Nephron progenitor cell (in vitro differentiated cells): Measurements from ENCODE around the gene SLC25A31.
A peak's percentile ranks its signal among the peaks of the same experiment; 100 is the strongest.

Experiments
- DNase-seq: peaks from one replicate; pipeline ENCODE4 v3.0.0; 2021
- H3K27ac Mint-ChIP-seq: 2 replicates; pipeline ENCODE4 v1.8.0; 2021; ENCODE audit warnings: mild to moderate bottlenecking, moderate library complexity, mixed read lengths
- H3K27me3 Mint-ChIP-seq: 2 replicates; pipeline ENCODE4 v1.8.0; 2021; ENCODE audit warnings: mild to moderate bottlenecking, low read depth, mixed read lengths; ENCODE audit not compliant: poor library complexity
- H3K36me3 Mint-ChIP-seq: 2 replicates; pipeline ENCODE4 v1.8.0; 2021; ENCODE audit warnings: low read depth, mixed read lengths
- H3K4me1 Mint-ChIP-seq: 2 replicates; pipeline ENCODE4 v1.8.0; 2021; ENCODE audit warnings: mixed read lengths
- H3K4me3 Mint-ChIP-seq: 2 replicates; pipeline ENCODE4 v1.8.0; 2021; ENCODE audit warnings: mild to moderate bottlenecking, moderate library complexity, mixed read lengths
- H3K9me3 Mint-ChIP-seq: 2 replicates; pipeline ENCODE4 v1.8.0; 2021; ENCODE audit warnings: mild to moderate bottlenecking, moderate library complexity, mixed read lengths
- CTCF ChIP-seq: fragments of 200-600 bp; sonication (generic); IDR thresholded peaks from 2 replicates; pipeline ENCODE4 v1.5.0; 2021; ENCODE audit warnings: antibody characterized with exemption

The SLC25A31 gene

GRCh38 chr4:127709456-127709855 is 20.7 kb upstream of the SLC25A31 start:
- Mint-ChIP-seq H3K36me3 (peaks cover 65% of the 10 kb centered on the region), H3K27me3 (no peaks in the 10 kb centered on the region), H3K27ac (peak overlapping the region; percentile 94), H3K4me3 (no peak overlapping the region), H3K4me1 (peaks cover 6% of the 10 kb centered on the region), H3K9me3 (no peaks in the 10 kb centered on the region)
- no peak for TF ChIP-seq CTCF
- no peak for DNase-seq

GRCh38 chr4:127731406-127731805 is 1.2 kb downstream of the SLC25A31 start:
- Mint-ChIP-seq H3K36me3 (no peaks in the 10 kb centered on the region), H3K4me1 (no peaks in the 10 kb centered on the region), H3K27ac (no peak overlapping the region), H3K9me3 (no peaks in the 10 kb centered on the region), H3K4me3 (no peak overlapping the region), H3K27me3 (no peaks in the 10 kb centered on the region)
- DNase-seq: no peak
- no peak for TF ChIP-seq CTCF

- no peaks in the 10 kb centered on the region for H3K36me3 Mint-ChIP-seq
- no peaks in the 10 kb centered on the region for H3K9me3 Mint-ChIP-seq
- no peaks in the 10 kb centered on the region for H3K4me1 Mint-ChIP-seq
- no peaks in the 10 kb centered on the region for H3K27me3 Mint-ChIP-seq
- no peak for DNase-seq
- TF ChIP-seq CTCF: peak; percentile 47
- no peak overlapping the region for H3K27ac Mint-ChIP-seq
- no peak overlapping the region for H3K4me3 Mint-ChIP-seq
Observed at GRCh38 chr4:127732623-127733328, 2.6 kb downstream of the SLC25A31 start.

GRCh38 chr4:127734976-127735375 is 4.8 kb downstream of the SLC25A31 start:
- no peak for DNase-seq
- Mint-ChIP-seq H3K27ac (no peak overlapping the region), H3K36me3 (no peaks in the 10 kb centered on the region), H3K9me3 (no peaks in the 10 kb centered on the region), H3K27me3 (no peaks in the 10 kb centered on the region), H3K4me3 (no peak overlapping the region), H3K4me1 (no peaks in the 10 kb centered on the region)
- TF ChIP-seq CTCF: no peak

GRCh38 chr4:127737295-127737694 is 7.1 kb downstream of the SLC25A31 start:
- no peak for TF ChIP-seq CTCF
- H3K36me3 Mint-ChIP-seq: no peaks in the 10 kb centered on the region
- no peak overlapping the region for H3K27ac Mint-ChIP-seq
- peaks cover 17% of the 10 kb centered on the region for H3K9me3 Mint-ChIP-seq
- no peaks in the 10 kb centered on the region for H3K4me1 Mint-ChIP-seq
- DNase-seq: no peak
- no peak overlapping the region for H3K4me3 Mint-ChIP-seq
- H3K27me3 Mint-ChIP-seq: no peaks in the 10 kb centered on the region

- Mint-ChIP-seq H3K27me3 (no peaks in the 10 kb centered on the region), H3K27ac (no peak overlapping the region), H3K9me3 (peaks cover 22% of the 10 kb centered on the region), H3K36me3 (no peaks in the 10 kb centered on the region), H3K4me1 (no peaks in the 10 kb centered on the region), H3K4me3 (no peak overlapping the region)
- DNase-seq: no peak
- TF ChIP-seq CTCF: no peak
Observed at GRCh38 chr4:127741247-127741646, 11.0 kb downstream of the SLC25A31 start.
